ENCODE results near the gene MAD1L1.
"Not testable (repeated sequence)": the region's sequence is repeated elsewhere in the genome, so short reads cannot be mapped to it uniquely, and the experiment has no call there.

MAD1L1 gene

DNA sequence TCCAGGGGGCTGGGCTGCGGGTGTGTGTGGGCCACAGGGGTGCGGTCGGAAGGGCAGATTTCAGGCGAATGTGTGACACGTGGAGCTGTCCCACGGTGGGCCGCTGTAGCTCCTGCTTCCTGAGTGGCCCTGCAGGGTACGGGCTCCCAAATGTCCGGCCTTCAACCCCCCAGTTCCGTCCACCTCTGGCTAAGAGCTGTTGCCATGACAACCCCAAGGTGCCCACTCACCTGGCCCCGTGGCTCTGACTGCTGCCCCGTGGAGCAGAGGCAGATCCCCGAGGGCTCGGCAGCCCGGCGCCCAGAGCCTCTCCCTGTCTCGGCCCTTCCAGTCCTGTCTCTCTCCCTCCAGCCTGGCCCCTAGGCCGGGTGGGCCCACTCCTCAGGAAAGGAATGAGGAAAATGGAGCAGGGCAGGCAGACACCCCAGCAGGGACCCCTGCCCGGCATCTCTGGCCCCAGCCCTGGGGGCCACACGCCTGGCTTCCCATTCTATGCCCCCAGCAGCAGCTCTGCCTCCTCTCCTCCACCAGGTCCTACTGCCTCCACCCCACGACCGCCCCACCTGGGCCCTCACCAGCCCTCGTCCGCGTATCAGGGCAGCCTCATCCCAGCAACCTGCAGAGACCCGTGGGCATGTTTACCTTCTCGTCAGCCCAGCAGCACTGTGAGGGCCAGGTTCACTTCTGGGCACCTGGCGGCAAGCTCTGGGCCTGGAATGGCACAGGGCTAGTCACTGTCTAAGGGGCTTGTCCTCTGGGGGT is 347.1 kb downstream of the MAD1L1 start:
- DNase-seq: no peak

DNA sequence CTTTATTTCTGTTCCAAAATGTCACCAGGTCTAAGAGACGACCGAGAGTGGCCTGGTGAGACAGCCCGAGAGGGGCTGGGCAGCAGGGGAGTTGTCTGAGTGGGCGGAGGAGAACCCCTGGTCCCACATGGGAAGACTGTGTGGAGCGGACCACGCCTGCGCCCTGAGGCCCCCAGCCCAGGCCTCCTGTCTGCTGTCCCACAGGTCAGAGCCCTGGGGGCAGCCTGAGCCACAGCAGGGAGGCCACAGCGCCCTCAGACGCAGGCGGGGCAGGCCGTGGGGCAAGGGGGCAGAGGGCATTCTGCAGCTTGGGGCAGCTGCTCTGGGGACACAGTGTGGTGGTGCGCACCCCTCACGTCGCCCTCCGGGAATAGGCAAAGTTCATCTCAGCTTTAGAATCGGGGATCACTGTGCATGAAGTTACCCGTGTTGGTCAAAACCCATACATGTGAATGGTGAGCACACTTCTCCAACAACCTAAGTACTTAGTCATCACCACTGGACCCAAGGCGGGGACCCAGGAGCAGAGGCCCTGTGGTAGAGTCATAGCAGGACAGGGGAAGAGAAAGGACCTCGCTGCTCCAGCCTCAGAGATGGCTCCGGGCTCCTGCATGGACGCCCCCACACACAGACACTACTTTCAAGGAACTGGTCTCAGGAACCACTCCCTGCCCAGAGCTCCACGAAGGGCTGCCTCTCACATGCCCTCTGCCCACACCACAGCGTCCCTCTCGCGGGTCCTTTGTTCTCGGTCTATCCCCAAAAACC is 348.0 kb downstream of the MAD1L1 start:
- no peak for DNase-seq

DNA sequence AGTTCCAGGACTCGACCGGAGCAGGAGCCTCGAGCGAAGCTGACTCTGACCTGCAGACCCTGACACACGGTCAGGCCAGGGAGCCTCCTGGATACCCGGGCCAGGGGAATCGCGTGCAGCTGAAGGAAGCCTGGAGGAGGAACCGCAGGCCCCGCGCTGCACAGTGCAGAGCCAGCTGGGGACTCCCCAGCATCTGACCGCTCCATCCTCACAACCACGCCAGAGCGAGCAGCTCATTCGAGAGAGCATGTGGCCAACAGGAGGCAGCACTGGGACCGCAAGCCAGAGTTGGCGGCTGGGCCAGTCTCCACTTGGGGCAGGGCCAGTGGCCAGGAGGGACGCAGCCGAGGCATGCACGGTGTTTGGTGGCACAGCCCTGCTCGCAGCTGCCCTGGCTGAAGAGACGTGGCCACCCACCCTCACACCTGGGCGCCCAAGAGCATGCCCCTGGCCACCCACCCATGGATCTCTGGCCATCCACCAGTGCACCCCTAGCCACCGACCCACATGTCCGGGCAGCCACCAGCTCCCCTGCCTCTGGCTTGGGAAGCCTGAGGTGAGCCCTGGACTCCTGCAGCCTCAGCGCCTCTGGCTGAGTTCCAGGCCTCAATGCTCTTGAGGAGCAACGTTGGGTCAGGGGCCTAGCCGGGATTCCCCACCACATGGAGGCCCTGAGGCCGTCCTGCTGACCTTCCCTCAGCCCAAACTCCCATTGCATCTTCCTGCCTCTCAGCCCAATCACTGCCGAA is 348.7 kb downstream of the MAD1L1 start:
- no peak for DNase-seq

DNA sequence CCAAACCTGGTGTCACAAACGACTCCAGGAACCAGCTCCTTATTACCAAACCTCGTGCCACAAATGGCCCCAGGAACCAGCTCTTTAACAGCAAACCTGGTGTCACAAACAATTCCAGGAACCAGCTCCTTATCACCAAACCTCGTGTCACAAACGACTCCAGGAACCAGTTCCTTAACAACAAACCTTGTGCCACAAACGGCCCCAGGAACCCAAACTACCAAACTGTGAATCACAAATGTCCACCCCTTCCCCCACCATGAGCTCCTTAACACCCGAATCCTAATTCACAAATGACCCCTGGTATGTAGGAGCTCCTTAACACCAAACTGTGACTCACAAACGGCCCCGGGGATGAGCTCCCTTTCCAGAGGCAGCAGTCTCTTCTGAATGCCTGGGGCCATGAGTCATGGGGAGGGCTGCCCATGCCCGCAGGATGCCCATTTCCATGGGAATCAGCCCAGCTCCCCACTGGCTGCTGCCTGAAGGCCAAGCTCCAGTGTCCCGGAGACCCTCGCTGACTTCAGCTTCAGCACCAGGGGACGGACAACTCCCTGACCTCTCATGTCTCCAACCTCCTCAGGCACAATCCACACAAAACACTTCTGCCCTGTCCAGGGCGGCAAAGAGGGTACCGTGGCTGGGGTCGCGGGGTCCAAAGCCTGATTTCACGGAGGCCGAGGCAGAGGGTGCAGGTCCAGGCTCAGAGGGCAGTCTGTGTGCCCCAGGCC is 349.5 kb downstream of the MAD1L1 start:
- no peak for DNase-seq

DNA sequence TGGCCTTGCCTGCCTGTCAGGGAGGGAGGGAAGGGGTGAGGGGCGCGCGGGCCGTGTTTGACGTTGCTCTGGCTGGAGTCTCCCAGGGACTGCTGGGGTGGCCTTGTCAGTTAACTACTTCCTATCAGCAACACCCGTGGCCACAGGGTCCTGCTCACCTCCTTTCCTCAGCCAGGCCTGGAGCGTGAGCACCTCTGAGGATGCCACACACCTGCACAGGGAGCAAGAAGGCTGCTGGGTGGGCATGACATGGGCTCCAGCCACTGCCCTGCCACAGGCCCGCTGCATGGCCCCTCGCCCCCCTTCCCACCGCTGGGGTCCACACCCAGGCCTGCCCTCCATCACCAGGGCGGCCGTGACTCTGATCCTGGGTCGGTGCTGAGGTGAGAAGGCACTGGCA is 350.3 kb downstream of the MAD1L1 start:
- DNase-seq: no peak

DNA sequence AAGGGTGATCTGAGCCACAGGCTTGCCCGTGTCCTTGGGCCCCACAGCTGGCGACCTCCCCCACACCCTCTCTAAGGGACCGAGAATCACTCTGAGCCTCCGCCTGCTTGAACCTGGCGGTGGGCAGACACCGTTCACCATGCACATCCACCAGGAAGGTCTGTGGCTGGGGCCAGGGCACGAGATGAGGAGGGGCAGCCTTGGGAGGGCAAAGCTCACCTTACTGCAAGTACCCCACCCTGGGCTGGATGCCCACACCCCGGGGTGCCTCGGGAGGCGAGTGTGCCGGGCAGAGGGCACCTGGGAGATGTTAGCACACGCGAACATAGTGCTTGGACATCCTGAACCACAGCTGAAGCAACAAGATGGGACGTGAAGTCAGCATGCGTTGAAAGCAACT is 350.8 kb downstream of the MAD1L1 start:
- DNase-seq: no peak

DNA sequence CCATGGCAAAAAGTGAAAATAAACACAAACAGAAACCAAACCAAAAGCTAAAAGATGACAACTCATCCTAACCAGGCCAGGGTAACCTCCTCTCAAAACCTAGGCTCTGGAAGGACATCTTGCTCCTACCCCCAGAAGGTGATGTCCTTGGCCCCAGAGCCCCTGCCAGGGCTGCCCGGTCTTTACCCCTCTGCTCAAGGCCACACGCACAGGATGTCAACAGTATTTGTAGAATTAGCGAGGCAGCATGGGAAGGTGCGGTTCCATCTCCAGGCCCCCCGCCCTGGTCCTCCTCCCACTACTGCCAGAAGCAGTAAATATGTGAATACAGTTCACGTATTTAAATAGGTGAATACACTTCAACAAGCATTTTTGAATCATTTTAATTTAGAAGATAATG is 356.1 kb downstream of the MAD1L1 start:
- not testable (repeated sequence) for DNase-seq

DNA sequence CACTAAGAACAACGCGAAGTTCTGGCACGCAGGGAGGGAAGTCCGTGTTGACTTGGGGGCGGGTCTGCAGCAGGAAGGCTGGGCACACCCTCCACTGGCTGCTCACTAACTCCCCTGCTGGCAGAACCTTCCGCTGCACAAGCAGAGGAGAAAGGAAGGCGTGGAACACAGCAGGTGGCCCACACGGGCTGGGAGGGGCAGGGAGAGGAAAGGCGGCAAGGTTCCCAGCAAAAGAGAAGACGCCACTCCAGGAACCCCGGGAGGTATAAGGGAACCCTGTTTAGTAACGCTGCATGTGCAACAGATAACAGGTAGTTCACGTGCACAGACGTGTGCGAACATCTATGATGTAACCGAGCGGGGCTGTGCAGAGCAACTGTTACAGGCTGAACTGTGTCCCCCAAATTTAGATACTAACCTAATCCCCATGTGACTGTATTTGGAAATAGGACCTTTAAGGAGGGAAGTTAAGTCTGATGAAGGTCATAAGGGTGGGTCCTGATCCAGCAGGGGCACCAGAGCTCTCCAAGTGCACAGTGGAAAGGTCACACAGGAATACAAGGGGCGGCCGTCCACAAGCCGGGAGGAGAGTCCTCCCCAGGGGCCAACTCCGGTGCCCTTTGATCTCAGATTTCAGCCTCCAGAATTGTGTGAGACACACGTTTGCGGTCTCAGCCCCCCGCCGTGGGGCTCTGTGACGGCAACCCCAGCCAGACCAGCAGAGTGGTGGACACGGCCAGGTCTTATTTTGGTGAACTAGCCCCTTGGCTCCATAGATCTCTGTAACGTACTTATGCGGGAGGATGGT is 357.1 kb downstream of the MAD1L1 start:
- peak in 1 of 4 experiments; percentile 12 for DNase-seq

DNA sequence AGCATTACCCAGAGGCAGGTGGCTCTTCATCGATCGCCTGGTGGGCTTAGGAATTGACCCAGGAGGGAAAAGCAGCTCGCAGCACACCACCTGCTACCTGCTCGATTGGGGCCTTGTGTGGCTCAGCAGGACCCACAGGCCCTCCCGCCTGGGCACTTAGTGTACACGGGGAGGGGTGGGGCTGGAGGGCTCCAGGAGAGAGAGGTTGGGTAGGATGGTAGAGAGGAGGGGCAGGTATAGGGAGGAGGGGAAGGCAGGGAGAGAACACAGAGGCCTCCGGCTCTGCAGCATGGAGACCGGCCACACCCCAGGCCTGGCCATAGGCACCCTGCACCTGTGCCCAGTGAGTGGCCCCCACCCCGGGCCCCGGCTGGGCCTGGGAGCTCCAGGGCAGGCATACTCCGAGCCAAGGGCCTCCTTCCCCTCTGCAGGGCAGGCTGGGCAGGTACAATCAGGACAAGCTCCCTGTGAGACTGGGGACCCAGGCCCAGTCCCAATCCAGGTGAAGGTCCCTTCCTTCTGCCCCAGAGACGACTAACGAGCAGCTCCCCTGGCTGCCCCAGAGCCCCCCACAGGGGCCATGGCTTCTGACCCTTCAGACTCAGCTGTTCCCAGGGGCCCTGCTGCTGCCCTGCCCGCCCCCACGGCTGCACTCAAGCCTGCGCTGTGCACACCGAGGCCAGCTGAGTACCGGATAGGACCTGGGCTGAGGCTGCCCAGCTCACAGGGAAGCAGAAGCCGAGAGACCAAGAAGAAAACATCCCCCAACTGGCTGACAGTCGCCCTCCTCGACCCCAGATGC is 358.0 kb downstream of the MAD1L1 start:
- DNase-seq: not testable (repeated sequence)

DNA sequence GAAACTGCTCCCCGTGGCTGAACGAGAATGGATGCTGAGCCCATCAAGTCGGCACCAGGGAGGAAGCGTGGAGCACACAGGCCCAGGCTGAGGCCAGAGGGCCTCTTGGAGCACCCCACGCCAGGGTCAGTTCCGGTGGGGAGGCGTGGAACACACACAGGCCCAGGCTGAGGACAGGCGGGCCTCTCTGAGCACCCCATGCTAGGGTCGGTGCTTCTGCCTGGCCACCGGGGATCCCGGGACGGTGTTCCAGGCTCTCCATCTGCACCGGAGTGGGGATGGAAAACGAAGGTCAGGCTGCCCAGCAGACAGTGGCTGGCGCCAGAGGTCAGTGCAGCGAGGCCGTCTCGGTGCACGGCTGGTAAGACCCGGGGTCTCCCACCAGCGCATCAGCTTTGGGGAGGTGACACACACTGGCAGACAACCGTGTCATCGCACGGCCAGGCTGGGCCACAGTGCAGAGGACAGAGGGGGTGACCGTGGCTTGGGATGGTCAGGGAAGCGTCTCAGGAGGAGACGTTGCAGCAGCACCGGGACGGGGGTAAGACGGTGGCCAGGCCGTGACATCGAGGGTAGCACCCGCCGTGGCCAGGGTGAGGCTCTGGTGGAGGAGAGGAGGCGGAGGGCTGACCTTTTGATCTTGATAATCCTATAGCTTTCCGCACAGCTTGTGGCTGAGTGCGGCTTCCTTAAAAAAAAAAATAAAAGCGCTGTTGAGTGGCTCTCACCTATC is 358.7 kb downstream of the MAD1L1 start:
- DNase-seq: no peak

DNA sequence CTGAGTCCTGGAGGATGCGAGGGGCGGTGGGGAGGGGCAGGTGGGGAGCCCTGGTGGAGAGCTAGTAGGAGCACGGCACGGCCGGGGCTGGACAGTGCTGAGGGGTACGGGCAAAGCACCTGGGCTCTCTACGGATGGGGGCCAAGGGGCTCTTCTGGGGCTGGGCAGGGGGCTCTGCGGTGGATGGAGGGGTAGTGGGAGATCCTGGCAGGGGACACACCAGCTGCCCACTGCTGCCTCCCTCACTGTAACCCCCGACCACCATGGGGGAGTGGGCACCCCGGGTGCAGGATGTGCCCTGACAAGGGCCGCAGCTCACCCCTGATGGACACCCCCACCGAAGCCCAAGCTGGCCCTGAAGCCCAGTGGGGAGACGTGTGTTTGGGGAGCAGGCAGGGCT is 359.3 kb downstream of the MAD1L1 start:
- DNase-seq: no peak

DNA sequence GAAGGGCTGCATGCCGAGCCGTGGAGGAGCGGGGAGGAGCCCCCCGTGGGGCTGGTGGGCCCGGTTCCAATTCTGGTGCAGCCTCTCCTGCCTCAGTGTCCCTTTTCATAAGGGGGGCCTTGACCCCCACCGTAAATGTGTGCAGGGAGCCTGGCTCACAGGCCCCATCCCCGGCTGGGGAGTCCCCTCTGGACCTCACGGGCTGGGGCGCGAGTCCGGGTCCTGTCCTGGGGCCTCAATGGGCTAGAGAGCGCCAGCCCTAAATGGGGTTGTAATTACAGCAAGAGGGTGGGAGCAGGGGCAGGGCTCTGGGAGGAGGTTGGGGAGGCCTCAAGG is 359.7 kb downstream of the MAD1L1 start:
- no peak for DNase-seq

DNA sequence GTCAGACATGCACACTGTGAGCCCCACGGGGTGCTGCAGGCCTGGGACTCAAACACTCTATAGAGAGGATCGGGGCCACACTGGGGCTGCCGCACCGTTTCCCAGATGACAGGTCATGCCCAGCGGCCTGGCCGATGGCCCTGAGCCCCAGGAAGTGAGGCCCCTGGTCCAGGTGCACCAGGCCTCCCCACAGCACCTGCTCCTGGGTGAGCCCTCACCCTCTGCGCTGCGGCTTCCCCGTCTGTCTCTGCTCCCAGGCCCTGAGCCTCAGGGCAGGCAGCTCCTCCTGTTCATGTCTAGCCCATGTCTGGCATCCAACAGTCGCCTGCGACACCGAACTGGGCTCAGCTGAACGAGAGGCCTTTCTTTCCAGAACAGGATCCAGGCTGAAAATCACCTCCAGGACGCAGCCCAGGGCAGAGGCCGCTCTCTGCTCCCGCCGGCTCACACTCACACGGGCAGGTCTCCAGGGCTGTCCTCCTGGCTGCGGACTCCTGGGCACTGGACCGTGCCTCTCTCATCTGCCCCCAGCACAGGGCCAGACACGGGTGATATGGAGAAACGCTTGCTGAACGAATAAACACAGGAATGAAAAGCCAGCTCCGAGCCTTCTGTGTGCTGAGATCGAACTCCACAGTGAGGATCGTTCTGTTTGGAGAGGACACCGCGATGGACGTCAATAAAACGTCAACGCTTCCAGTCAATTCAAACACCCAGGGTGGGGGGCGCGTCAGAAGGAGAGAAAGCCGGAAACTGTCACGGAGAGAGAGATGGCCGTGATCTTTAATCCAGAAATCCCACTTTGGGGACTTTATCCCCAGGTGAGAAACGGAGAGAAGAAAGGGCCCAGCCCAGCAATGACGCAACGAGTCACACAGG is 360.3 kb downstream of the MAD1L1 start:
- DNase-seq: no peak

DNA sequence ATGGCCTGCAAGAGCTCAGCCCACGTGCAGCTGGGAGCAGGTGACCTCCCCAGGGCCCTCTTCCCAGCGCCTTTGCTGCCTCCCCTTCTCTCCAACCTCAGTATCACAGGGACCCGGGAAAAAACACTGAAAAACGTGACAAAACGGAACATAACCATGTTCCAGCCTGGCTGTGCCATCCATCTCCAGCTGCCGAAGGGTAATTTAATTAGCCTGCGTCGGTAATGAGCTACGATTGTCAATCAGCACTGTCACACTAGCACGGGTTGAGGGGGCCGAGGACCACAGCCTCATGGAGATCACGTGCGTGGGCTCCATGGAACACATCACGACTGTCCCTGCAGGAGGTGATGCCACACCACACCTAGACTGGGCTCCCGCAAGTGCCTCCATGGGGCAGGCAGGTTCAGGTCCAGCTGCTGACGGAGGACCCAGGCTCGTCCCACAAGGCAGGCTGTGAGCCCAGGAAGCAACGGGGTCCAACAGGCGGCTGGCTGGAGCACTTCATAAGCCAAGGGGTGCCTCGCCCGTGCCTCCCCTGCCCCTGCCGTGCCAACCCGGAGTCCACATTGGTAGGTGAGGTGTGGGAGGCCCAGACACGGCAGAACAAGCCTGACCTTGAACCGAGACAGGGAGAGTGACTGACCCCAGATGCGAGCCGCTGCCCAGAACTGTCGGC is 363.2 kb downstream of the MAD1L1 start:
- no peak for DNase-seq

DNA sequence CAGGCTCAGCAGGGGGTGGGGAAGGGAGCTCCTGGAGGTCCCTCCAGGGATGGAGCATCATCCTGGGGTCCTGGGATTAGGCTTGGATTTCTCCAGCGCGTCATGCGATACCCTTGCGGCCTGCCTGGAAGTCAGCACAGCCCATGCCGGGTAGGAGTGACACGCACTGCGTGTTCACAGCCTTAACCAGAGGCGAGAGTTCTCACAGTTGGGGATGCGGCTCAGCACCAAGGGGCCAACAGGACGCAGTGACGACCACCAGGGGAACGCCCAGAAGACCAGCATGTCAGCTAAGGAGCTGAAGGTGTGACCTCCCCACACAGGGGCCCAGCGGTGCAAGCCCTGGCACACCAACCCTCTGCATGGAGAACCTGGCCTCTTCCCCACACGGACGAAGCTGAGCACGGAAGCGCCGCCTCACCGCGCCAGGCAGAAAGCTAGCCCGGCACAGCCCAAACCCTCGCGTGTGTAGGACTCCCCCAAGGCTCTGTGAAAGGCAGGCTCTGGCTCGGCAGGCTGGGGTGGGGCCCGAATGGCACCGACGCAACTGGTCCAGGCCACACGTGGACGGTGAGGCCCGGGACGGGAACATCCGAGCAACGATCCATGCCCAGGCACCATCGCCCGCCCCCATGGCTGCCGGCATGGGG is 364.1 kb downstream of the MAD1L1 start:
- DNase-seq: no peak

DNA sequence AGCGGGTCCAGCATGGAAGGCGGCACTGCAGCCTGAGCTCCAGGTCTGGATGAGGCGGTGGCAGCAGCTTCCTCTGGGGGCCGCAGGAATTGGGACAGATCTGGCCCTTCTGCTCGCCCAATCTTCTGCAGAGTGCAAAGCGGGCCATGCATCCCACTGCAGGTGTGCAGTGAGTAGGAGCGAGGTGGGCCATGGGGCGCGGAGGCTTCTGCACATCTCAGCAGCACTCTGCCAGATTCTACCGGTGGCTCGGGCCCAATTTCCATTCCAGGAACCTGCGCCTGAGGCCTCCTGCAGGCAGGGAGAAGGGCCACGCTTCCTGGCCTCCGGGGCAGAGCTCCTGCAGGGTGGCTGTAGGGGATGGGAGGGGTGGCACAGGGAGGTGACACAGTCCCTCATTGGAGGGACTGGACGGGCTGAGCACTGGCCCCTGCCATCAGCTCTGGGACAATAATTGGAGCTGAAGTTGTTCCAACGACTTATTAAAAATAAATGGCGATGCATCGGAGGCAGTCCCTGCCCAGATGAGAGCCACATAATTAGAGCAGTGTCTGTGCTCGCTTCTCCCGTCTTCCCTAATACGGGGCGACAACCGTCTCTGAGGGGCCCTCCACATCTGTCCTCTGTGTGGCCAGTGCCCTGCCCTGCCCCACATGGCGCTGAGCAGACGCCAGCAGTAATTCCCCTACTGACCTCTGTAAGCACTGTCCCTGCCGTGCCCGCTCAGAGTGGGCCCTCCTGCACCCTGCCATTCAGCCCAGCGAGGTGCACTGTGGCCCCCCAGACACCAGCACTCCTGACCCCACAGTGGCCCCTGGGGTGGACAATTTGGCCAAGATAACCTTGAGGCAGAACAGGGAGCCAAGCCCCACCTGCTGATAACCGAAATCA is 365.1 kb downstream of the MAD1L1 start:
- DNase-seq: no peak

DNA sequence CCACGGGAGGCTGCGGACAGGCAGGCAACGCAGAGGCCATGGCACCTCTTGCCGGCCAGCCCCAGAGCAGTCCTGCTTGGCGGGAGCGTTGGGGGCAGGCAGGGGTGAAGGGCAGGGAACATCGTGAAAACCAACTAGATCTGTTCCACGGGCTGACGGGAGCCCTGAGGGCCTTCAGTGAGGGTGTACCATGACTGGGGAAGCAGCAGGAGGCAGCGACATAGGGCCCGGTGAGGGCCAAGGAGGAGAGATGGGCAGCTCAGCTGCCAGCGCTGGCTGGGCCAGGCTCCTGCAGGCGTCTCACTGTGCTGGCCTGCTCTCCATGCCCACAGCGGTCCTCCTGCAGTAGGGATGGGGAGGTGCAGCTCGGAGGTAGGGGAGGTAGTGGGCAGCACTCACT is 366.1 kb downstream of the MAD1L1 start:
- DNase-seq: no peak
